Measurements from ENCODE around the gene PNPO. TPM values are rescaled to one million over a fixed set of nuclear protein-coding genes. Genes with fewer than 3 reads are reported as not detected.

Gene PNPO
- total RNA-seq, 1 experiment from 2014 or later, result 110 TPM

DNA sequence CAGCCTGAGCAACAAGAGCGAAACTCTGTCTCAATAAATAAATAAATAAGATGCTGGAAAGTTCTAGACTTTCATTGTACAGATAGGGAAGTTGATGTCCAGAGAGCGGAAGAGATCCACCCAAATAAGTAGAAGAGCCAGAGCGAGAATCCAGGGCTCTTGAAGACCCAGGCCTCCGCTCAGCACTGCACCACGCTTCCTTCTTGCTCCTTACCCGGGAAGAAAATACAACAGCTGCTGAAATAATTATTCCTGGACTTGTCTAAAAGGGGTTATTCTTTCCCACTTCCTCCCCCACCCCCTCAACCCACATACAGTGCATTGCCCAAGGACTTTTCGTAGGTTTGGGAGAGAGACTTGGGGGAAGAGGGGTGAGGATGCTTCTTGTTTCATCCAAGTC, 56.2 kb downstream of the PNPO start:
- BruUV-seq (replicated peaks), result no TSS peak
- H3K4me1 Mint-ChIP-seq (ENCODE audit: low read depth, unreplicated experiment), result peaks cover 6% of the 10 kb centered on the region
- no peaks in the 10 kb centered on the region for H3K9me3 Mint-ChIP-seq (ENCODE audit: unreplicated experiment)
- H3K27me3 Mint-ChIP-seq (ENCODE audit: insufficient read depth, unreplicated experiment), result peaks cover 2% of the 10 kb centered on the region
- Histone ChIP-seq H3K9me3 (no peaks in the 10 kb centered on the region), H3K36me3 (ENCODE audit: control insufficient read depth, insufficient read depth, low read length) (no peaks in the 10 kb centered on the region), H3K27me3 (replicated peaks; ENCODE audit: control insufficient read depth, insufficient read depth, low read length) (no peaks in the 10 kb centered on the region), H3K4me1 (peaks cover 5% of the 10 kb centered on the region), H3K4me3 (ENCODE audit: low read depth, low read length) (no peak overlapping the region)
- CTCF ChIA-PET, result interaction anchor here (0.6 to 1.7 kb wide), 2 partner anchors 13 to 51 kb away, joined by 3 to 8 read pairs; no protein-coding TSS in a partner anchor
- H3K27ac Mint-ChIP-seq (ENCODE audit: unreplicated experiment), result no peak overlapping the region
- POLR2A ChIA-PET, result no interaction called here
- intact Hi-C loops (cut with micrococcal nuclease; ENCODE audit: unreplicated experiment), result loop anchor here (2.0 kb wide), 1 partner anchor 13 kb away; no protein-coding TSS in a partner anchor
- no peak for TF ChIP-seq CTCF (IDR thresholded peaks at IDR 0.05; ENCODE audit: insufficient read depth in 1 of 2, low read depth in 1 of 2, low read length in 1 of 2, severe bottlenecking in 1 of 2, unreplicated experiment in 1 of 2)
- no peak overlapping the region for H3K4me3 Mint-ChIP-seq (ENCODE audit: unreplicated experiment)
- no peaks in the 10 kb centered on the region for H3K36me3 Mint-ChIP-seq (ENCODE audit: insufficient read depth, unreplicated experiment)
- no peak for DNase-seq

GRCh38 chr17:47998044-47998443, 56.7 kb downstream of the PNPO start:
- CTCF ChIA-PET, result interaction anchor here (0.6 to 2.5 kb wide), 4 partner anchors 14 to 51 kb away, joined by 3 to 9 read pairs (median 8); partner anchors contain the start of gene CDK5RAP3
- no peak for DNase-seq
- Mint-ChIP-seq H3K27me3 (ENCODE audit: insufficient read depth, unreplicated experiment) (peaks cover 2% of the 10 kb centered on the region), H3K36me3 (ENCODE audit: insufficient read depth, unreplicated experiment) (no peaks in the 10 kb centered on the region), H3K9me3 (ENCODE audit: unreplicated experiment) (no peaks in the 10 kb centered on the region), H3K27ac (ENCODE audit: unreplicated experiment) (no peak overlapping the region), H3K4me3 (ENCODE audit: unreplicated experiment) (no peak overlapping the region), H3K4me1 (ENCODE audit: low read depth, unreplicated experiment) (peaks cover 11% of the 10 kb centered on the region)
- no peak overlapping the region for H3K4me3 ChIP-seq (ENCODE audit: low read depth, low read length)
- H3K27me3 ChIP-seq (replicated peaks; ENCODE audit: control insufficient read depth, insufficient read depth, low read length), result no peaks in the 10 kb centered on the region
- intact Hi-C loops (cut with micrococcal nuclease; ENCODE audit: unreplicated experiment), result no loop called here
- BruUV-seq (replicated peaks), result no TSS peak
- no peak for TF ChIP-seq CTCF (IDR thresholded peaks at IDR 0.05; ENCODE audit: insufficient read depth in 1 of 2, low read depth in 1 of 2, low read length in 1 of 2, severe bottlenecking in 1 of 2, unreplicated experiment in 1 of 2)
- H3K9me3 ChIP-seq, result no peaks in the 10 kb centered on the region
- POLR2A ChIA-PET, result no interaction called here
- peaks cover 9% of the 10 kb centered on the region for H3K4me1 ChIP-seq
- no peaks in the 10 kb centered on the region for H3K36me3 ChIP-seq (ENCODE audit: control insufficient read depth, insufficient read depth, low read length)

Other genes with a start within 250 kb of the PNPO start
- 27.4 and 30.4 TPM in 2 replicates for gene TBKBP1, start 247.4 kb upstream of the PNPO start, total RNA-seq (2022)
- not detected in 2 replicates for gene TBX21, start 208.3 kb upstream of the PNPO start, total RNA-seq (2022)
- gene OSBPL7, start 119.8 kb upstream of the PNPO start, total RNA-seq (2022), result 46.8 and 48.3 TPM in 2 replicates
- 159 and 162 TPM in 2 replicates for gene MRPL10, start 110.0 kb upstream of the PNPO start, total RNA-seq (2022)
- gene LRRC46, start 109.9 kb upstream of the PNPO start, total RNA-seq (2022), result 1.4 and 2.3 TPM in 2 replicates
- 73.6 and 80.8 TPM in 2 replicates for gene SCRN2, start 100.3 kb upstream of the PNPO start, total RNA-seq (2022)
- 20.6 and 25.0 TPM in 2 replicates for gene SP6, start 90.4 kb upstream of the PNPO start, total RNA-seq (2022)
- gene SP2, start 45.3 kb upstream of the PNPO start, total RNA-seq (2022), result 24.8 and 25.2 TPM in 2 replicates
- gene PRR15L, start 16.3 kb downstream of the PNPO start, total RNA-seq (2022), result 24.3 and 30.5 TPM in 2 replicates
- gene CDK5RAP3, start 29.5 kb downstream of the PNPO start, total RNA-seq (2022), result 425 and 427 TPM in 2 replicates
- gene COPZ2, start 96.2 kb downstream of the PNPO start, total RNA-seq (2022), result 2.0 and 6.7 TPM in 2 replicates
- 322 and 356 TPM in 2 replicates for gene NFE2L1, start 106.8 kb downstream of the PNPO start, total RNA-seq (2022)
- 213 and 214 TPM in 2 replicates for gene CBX1, start 159.9 kb downstream of the PNPO start, total RNA-seq (2022)
- 36.7 and 40.7 TPM in 2 replicates for gene SNX11, start 166.2 kb downstream of the PNPO start, total RNA-seq (2022)

Data from Caco-2 (cell line).